HG03139 (cell line): ENCODE data around the gene PARM1.

Source experiments
- ATAC-seq: cut with Tn5 transposase; IDR thresholded peaks from one replicate; pipeline ENCODE4 v1.9.1; 2021; ENCODE audit not compliant: unreplicated experiment

PARM1 gene

GRCh38 chr4:75028196-75028854, 95.4 kb downstream of the PARM1 start:
- ATAC-seq = no peak

GRCh38 chr4:75030028-75030427, 97.1 kb downstream of the PARM1 start:
- ATAC-seq = no peak

- no peak for ATAC-seq
These were observed 97.8 kb downstream of the PARM1 start for GRCh38 chr4:75030649-75031235.

DNA sequence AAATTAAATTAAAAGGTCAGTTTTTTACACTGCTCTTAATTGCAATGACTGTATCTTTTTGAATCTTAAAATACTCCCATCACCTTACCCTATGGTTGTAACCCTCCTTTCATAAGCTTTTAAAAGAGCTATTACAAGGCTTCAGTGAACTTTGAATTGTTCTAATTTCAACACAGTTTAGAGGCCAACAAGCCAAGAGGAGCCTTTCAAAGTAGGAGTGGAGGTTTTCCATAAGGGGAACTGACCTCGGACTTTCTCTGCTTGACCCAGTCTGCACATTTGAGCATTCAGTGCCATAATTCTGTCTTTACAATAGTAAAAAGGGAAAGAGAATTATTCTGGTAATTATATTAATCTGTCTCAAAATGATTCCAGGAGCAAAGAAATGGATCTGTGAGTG, 98.9 kb downstream of the PARM1 start:
- ATAC-seq = no peak

DNA sequence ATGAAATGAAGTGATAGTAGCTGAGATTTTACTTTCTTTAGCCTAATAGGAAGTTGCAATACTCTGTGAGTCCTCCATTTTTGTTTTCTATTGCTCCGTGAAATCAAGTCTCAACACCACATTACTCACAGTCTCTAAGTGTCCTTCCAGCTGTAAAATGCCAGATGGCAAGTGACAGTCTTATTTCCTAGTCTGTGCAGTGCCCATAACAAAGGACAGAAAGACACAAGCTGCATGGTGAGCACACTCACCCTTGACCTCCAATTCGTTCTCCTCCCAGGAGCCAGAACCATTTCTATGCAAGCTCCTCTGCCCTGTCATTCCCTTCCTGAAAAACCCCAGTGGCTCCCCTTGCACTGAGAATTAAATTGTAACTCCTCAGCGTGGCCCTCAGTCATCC, 101.6 kb downstream of the PARM1 start:
- ATAC-seq = no peak

GRCh38 chr4:75035321-75035720, 102.4 kb downstream of the PARM1 start:
- ATAC-seq = no peak

GRCh38 chr4:75036046-75036830, 103.3 kb downstream of the PARM1 start:
- no peak for ATAC-seq

DNA sequence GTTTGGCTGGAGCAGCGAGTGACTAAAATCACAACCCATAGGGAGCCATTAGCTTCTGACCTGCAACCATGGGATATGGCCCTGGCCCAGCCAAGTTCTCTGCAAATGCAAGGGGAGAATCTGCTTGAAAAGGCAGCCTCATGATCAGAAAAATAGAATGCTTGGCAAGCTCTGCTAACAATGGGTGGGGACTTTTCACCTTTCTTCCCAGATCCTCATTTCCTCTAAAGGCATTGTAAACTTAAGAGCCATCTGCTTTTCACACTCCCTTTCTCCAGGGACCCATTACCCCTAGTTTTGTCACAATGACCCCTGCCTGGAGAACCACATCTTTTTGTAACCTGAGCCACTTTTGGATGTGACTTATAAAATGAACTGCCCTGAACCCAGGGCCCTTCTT, 104.3 kb downstream of the PARM1 start:
- ATAC-seq = no peak

- ATAC-seq = no peak
These were observed 105.5 kb downstream of the PARM1 start for GRCh38 chr4:75038376-75038775.

DNA sequence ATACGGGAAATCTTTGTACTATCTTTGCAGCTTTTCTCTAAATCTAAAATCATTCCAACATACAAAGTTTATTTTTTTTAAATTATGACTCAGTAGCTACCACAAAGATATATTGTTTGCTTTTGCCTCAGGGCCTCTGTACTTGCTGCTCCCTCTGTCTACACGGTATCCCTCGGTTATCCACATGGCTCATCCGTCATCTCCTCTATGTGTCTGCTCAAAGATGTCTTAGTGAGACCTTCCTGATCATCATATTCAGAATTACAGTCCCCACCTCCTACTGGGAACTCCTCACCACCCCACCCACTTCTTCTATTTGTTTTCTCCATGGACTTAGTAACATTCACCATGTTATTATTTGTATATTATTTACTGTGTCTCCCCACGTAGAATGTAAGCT, 107.8 kb downstream of the PARM1 start:
- no peak for ATAC-seq

DNA sequence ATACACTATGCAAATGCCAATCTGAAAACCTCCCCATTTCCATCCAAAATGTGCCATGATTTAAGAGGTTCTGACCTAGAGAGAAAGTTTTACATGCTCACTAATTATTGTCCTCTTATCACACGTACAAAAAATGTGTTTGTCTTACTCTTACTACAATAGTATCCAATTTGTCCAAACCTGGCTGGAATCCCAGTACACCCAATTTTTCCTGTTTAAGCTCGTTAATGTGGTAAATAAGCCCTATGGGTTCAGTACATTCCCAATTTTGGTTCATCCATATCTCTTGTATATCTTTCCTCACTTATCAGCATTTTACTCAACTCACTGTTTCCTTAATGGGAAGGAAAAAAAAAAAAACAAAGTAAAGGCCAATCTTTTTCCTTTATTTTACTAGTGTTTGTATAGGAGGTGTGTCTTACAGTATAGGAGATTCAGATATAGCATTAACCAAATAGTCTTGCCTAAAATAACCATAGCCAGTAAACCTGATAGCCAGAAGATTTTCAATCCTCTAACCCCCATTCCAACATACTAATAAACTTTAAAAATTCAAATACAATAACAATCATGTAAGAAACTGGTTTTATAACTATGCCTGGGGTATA, 109.8 kb downstream of the PARM1 start:
- ATAC-seq = no peak

DNA sequence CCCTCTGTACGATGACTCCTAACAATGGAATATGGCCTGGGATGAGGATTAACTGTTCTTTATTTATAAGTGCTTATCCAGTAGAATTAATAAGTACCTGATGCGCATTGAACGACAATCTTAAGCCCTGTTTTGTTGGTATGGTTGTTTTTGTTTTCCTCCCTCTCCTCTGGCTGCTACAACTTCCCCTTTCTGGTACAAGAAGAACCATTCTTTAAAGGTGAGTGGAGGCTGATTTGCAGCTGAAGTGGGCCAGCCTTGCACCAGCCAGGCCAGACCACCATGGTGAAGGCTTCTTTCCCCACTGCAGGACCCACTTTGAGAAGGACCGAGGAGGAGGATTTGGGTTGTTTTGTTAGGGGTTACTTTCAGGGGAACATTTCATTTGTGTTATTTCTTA, 113.3 kb downstream of the PARM1 start:
- no peak for ATAC-seq

DNA sequence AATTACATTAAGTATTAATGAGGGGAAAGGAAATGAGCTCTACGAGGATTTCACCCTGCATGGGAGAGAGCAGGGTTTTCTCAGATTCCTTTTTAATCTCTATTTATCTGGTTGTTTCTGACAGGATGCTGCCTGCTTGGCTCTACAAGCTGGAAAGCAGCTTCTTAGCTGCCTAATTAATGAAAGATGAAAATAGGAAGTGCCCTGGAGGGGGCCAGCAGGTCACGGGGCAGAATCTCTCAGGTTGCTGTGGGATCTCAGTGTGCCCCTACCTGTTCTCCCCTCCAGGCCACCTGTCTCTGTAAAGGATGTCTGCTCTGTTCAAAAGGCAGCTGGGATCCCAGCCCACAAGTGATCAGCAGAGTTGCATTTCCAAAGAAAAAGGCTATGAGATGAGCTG, 113.7 kb downstream of the PARM1 start:
- ATAC-seq = no peak

- no peak for ATAC-seq
These were observed 115.4 kb downstream of the PARM1 start for GRCh38 chr4:75048208-75048879.

GRCh38 chr4:75051431-75051830, 118.5 kb downstream of the PARM1 start:
- ATAC-seq = no peak

- no peak for ATAC-seq
These were observed 120.4 kb downstream of the PARM1 start for GRCh38 chr4:75053352-75053751.

GRCh38 chr4:75054078-75054477, 121.2 kb downstream of the PARM1 start:
- ATAC-seq = no peak

- no peak for ATAC-seq
These were observed 123.4 kb downstream of the PARM1 start for GRCh38 chr4:75056277-75056676.

DNA sequence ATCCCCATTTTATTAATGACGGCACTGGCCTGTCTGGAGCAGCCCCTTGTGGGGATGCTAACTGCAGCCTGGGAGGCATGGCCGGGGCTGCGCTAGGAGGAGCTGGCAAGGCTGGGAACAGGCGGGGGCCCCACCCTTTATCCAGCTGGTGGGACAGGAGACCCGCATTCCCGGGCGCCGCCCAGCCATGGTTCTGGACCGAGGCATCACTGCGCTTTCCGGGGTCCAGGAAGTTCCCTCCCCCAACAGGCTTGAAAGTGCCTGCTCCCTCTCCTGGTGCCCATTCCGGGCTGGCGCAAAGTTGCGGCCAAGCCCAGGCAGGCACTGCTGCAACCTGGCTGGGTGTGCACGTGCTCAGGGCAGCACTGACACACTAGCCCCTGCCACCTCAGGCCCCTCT, 124.5 kb downstream of the PARM1 start:
- no peak for ATAC-seq

DNA sequence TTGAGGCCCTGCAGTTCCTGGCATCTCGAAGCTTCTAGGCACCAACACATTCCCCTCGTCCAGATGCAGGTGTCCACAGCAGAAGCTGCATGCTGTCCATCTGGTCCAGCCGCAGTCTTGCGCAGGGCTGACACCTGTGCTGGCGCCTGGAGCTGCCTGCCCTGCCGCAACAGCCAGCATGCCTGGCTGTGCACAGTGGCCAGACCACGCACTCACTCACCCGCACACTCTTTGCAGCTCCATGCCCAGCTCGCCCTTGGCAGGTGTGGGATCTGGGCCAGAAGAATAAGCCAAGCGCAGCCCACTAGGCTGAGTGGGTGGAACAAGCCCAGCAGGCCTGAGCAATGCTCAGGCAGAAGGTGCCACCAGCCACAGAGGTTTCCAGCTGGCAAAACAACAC, 125.6 kb downstream of the PARM1 start:
- ATAC-seq = no peak

DNA sequence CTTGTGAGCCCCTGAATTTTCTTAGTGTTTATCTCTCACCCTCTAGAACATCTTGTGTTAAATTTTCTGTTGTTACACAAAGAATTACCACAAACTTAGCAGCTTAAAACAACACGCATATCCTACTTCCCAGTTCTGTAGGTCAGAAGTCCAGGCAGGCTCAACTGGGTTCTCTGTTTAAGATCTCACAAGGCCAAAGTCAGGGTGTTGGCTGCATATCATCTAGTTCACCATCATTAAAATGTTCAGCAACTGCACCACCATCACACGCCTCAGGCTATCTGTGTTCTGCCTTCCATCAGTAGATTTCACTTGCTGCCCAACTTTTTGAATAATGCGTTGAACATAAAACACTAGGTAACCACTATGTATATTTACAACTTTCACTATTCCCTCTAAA, 130.5 kb downstream of the PARM1 start:
- ATAC-seq = no peak
